ENCODE data around the gene EFHD2. TPM values are rescaled to one million over a fixed set of nuclear protein-coding genes. Genes with fewer than 3 reads are reported as not detected.

EFHD2 gene
- total and polyA plus RNA-seq, 2 experiments from 2014 or later: 43.9 to 58.2 TPM

GRCh38 chr1:15472587-15472986 is 62.9 kb downstream of the EFHD2 start:
- H3K4me3 ChIP-seq: no peak overlapping the region
- no peak for DNase-seq (ENCODE audit: low read depth in 1 of 2, low spot score in 1 of 2)
- H3K27ac ChIP-seq: no peak overlapping the region
- H3K36me3 ChIP-seq: no peaks in the 10 kb centered on the region
- no peaks in the 10 kb centered on the region for H3K9me3 ChIP-seq (ENCODE audit: low read depth)
- H3K27me3 ChIP-seq: no peaks in the 10 kb centered on the region
- TF ChIP-seq CTCF (IDR thresholded peaks at IDR 0.05; ENCODE audit: low read depth, low read length): no peak
- H3K4me1 ChIP-seq (ENCODE audit: low read depth): no peaks in the 10 kb centered on the region

- Histone ChIP-seq H3K27me3 (no peaks in the 10 kb centered on the region), H3K9me3 (ENCODE audit: low read depth) (no peaks in the 10 kb centered on the region), H3K36me3 (no peaks in the 10 kb centered on the region), H3K27ac (no peak within 1 kb of the TSS), H3K4me1 (ENCODE audit: low read depth) (no peaks in the 10 kb centered on the region), H3K4me3 (no peak within 1 kb of the TSS)
- peak in 1 of 2 donors; percentile 27 for DNase-seq (ENCODE audit: low read depth in 1 of 2, low spot score in 1 of 2)
- TF ChIP-seq CTCF (IDR thresholded peaks at IDR 0.05; ENCODE audit: low read depth, low read length): no peak
Observed at GRCh38 chr1:15475752-15476314, 66.1 kb downstream of the EFHD2 start, which contains the start of gene CELA2B. Gene CELA2B, plus strand, starts transcription at chr1:15476104. Its CDS starts 22 bp downstream, at chr1:15476126.

- no peaks in the 10 kb centered on the region for H3K4me1 ChIP-seq (ENCODE audit: low read depth)
- H3K27ac ChIP-seq: no peak overlapping the region
- no peaks in the 10 kb centered on the region for H3K36me3 ChIP-seq
- no peaks in the 10 kb centered on the region for H3K27me3 ChIP-seq
- H3K9me3 ChIP-seq (ENCODE audit: low read depth): no peaks in the 10 kb centered on the region
- no peak for TF ChIP-seq CTCF (IDR thresholded peaks at IDR 0.05; ENCODE audit: low read depth, low read length)
- DNase-seq (ENCODE audit: low read depth in 1 of 2, low spot score in 1 of 2): no peak
- H3K4me3 ChIP-seq: no peak overlapping the region
Observed at GRCh38 chr1:15476927-15477326, 67.2 kb downstream of the EFHD2 start.

GRCh38 chr1:15477646-15478212 is 68.0 kb downstream of the EFHD2 start:
- no peak for DNase-seq (ENCODE audit: low read depth in 1 of 2, low spot score in 1 of 2)
- no peaks in the 10 kb centered on the region for H3K27me3 ChIP-seq
- H3K27ac ChIP-seq: no peak overlapping the region
- TF ChIP-seq CTCF (IDR thresholded peaks at IDR 0.05; ENCODE audit: low read depth, low read length): no peak
- no peak overlapping the region for H3K4me3 ChIP-seq
- no peaks in the 10 kb centered on the region for H3K36me3 ChIP-seq
- no peaks in the 10 kb centered on the region for H3K9me3 ChIP-seq (ENCODE audit: low read depth)
- H3K4me1 ChIP-seq (ENCODE audit: low read depth): no peaks in the 10 kb centered on the region

Other genes with a start within 250 kb of the EFHD2 start
- gene FHAD1, start 162.7 kb upstream of the EFHD2 start, total RNA-seq: 0.53 and 0.74 TPM in 2 replicates
- gene FHAD1, start 162.7 kb upstream of the EFHD2 start, polyA plus RNA-seq: 0.24 and 3.5 TPM in 2 replicates
- 0.95 TPM in 1 of 2 replicates, not detected in the other for gene CTRC, start 28.6 kb downstream of the EFHD2 start, total RNA-seq
- gene CTRC, start 28.6 kb downstream of the EFHD2 start, polyA plus RNA-seq: 0.35 and 0.42 TPM in 2 replicates
- gene CELA2A, start 46.8 kb downstream of the EFHD2 start, total RNA-seq: not detected in 2 replicates
- 0.38 TPM in 1 of 2 replicates, not detected in the other for gene CELA2A, start 46.8 kb downstream of the EFHD2 start, polyA plus RNA-seq
- gene CELA2B, start 66.2 kb downstream of the EFHD2 start, total RNA-seq: not detected in 2 replicates
- gene CELA2B, start 66.2 kb downstream of the EFHD2 start, polyA plus RNA-seq: 0.26 TPM in 1 of 2 replicates, not detected in the other
- 83.9 and 96.1 TPM in 2 replicates for gene CASP9, start 114.3 kb downstream of the EFHD2 start, total RNA-seq
- gene CASP9, start 114.3 kb downstream of the EFHD2 start, polyA plus RNA-seq: 44.7 and 65.9 TPM in 2 replicates
- gene DNAJC16, start 117.0 kb downstream of the EFHD2 start, total RNA-seq: 13.6 and 17.8 TPM in 2 replicates
- gene DNAJC16, start 117.0 kb downstream of the EFHD2 start, polyA plus RNA-seq: 9.0 and 9.4 TPM in 2 replicates
- 0.45 and 0.70 TPM in 2 replicates for gene AGMAT, start 175.2 kb downstream of the EFHD2 start, total RNA-seq
- gene AGMAT, start 175.2 kb downstream of the EFHD2 start, polyA plus RNA-seq: 0.12 and 0.31 TPM in 2 replicates
- 11.3 and 26.8 TPM in 2 replicates for gene DDI2, start 207.6 kb downstream of the EFHD2 start, total RNA-seq
- gene DDI2, start 207.6 kb downstream of the EFHD2 start, polyA plus RNA-seq: 7.4 and 10.0 TPM in 2 replicates

Measured in cardiac muscle cell (in vitro differentiated cells and primary cell).